NCI-H1436 treated with DMSO at 0.1 percent for 48 hours (cell line): ENCODE data around the gene KYNU.
"Not testable (repeated sequence)": the region's sequence is repeated elsewhere in the genome, so short reads cannot be mapped to it uniquely, and the experiment has no call there.

Experiments used
- DNase-seq: peaks from one replicate; lab custom pipeline; 2025; lab: John Stamatoyannopoulos, UW

KYNU gene

GRCh38 chr2:142871396-142871795 lies 6.1 kb upstream of the KYNU start:
- no peak for DNase-seq

- no peak for DNase-seq
Observed at GRCh38 chr2:142872882-142873724, 4.4 kb upstream of the KYNU start.

- DNase-seq: no peak
Observed at GRCh38 chr2:142873831-142874287, 3.6 kb upstream of the KYNU start.

GRCh38 chr2:142874293-142874814 lies 3.1 kb upstream of the KYNU start:
- no peak for DNase-seq

GRCh38 chr2:142875010-142875409 lies 2.5 kb upstream of the KYNU start:
- DNase-seq: no peak

GRCh38 chr2:142875652-142876051 lies 1.8 kb upstream of the KYNU start:
- DNase-seq: no peak

- DNase-seq: no peak
Observed at GRCh38 chr2:142876423-142876822, 1.0 kb upstream of the KYNU start.

- no peak for DNase-seq
Observed at GRCh38 chr2:142878031-142878678, 691 bp downstream of the KYNU start.

- no peak for DNase-seq
Observed at GRCh38 chr2:142879151-142879550, 1.7 kb downstream of the KYNU start.

GRCh38 chr2:142880279-142880678 lies 2.8 kb downstream of the KYNU start:
- DNase-seq: no peak

- no peak for DNase-seq
Observed at GRCh38 chr2:142881619-142882018, 4.2 kb downstream of the KYNU start.

GRCh38 chr2:142882500-142882899 lies 5.0 kb downstream of the KYNU start:
- DNase-seq: not testable (repeated sequence)

GRCh38 chr2:142883526-142883925 lies 6.1 kb downstream of the KYNU start:
- DNase-seq: no peak

- peak; percentile 50 for DNase-seq
Observed at GRCh38 chr2:142885543-142885942, 8.1 kb downstream of the KYNU start.

GRCh38 chr2:142892715-142893114 lies 15.3 kb downstream of the KYNU start:
- DNase-seq: no peak

GRCh38 chr2:142893241-142893640 lies 15.8 kb downstream of the KYNU start:
- DNase-seq: no peak

- no peak for DNase-seq
Observed at GRCh38 chr2:142897807-142898206, 20.3 kb downstream of the KYNU start.

GRCh38 chr2:142900327-142900726 lies 22.9 kb downstream of the KYNU start:
- not testable (repeated sequence) for DNase-seq

GRCh38 chr2:142901780-142902179 lies 24.3 kb downstream of the KYNU start:
- DNase-seq: no peak

GRCh38 chr2:142903726-142904125 lies 26.3 kb downstream of the KYNU start:
- DNase-seq: not testable (repeated sequence)

- DNase-seq: no peak
Observed at GRCh38 chr2:142907653-142908052, 30.2 kb downstream of the KYNU start.

- no peak for DNase-seq
Observed at GRCh38 chr2:142914507-142915313, 37.2 kb downstream of the KYNU start.
